ENCODE measurements around the gene ZNF500.
A peak's percentile ranks its signal among the peaks of the same experiment; 100 is the strongest.

ZNF500 gene

DNA sequence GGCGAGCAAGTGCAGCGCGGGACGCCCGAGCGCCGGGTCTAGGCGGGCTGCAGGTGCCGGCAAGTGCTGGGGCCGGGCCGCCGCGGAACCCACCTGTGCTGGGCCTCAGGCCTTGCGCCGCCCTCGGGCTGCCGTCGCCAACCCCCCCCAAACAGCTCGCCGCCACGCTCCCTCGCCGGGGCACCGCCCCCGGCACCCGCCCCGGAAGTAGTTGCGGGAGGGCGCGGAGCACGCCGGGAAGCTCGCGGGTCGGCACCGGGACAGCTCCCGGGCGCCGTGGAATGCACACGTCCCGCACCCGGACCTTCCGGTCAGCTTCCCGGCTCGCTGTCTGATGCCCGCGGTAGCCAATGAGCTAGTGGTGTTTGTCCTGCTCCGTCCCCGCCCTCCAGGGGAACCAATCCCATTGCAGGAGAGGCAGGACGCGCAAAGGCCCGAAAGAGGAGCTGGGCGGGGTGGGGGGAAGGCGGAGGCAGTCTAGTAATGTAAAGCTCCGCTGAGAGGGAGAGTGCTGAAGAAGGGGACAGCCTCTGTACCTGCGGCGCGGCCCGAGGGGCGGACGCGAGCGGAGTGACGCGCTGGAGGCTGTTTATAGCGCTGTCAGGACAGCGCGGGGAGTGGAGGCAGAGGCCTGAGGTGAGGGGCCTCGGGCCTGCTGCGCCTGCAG, 32.8 kb downstream of the ZNF500 start, which contains the start of the genes ANKS3 and DNAAF8:
TSS of gene ANKS3 (minus strand) at position 209 of the 667 bp plus-strand sequence. CDS start 4,122 bp downstream, outside the sequence.
TSS of gene DNAAF8 (plus strand) at position 475 of the 667 bp plus-strand sequence. CDS start 1,978 bp downstream, outside the sequence.
- Mint-ChIP-seq H3K36me3 (ENCODE audit: low read depth) (no peaks in the 10 kb centered on the region), H3K27ac (peak within 1 kb of the TSS; percentile 87), H3K4me3 (peak within 1 kb of the TSS; percentile 91), H3K4me1 (ENCODE audit: low read depth) (peaks cover 13% of the 10 kb centered on the region), H3K9me3 (no peaks in the 10 kb centered on the region), H3K27me3 (ENCODE audit: low read depth) (no peaks in the 10 kb centered on the region)
- peak; percentile 86 for DNase-seq (ENCODE audit: low spot score)

DNA sequence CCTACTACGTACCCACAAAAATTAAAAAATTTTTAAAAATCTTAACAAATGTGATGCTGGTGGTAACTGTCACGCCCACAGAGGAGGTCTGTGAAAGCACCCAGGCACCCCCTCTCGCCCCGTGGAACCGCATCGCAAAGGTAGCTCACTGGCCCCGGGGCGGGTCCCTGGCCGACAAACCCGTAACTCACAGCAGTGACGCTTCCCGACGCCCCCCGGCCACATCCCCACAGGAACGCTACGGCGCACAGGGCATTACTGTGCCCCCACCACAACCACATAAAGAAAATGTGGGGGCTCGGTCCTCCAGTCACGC, 33.3 kb downstream of the ZNF500 start:
- Mint-ChIP-seq H3K27ac (peak overlapping the region; percentile 62), H3K9me3 (no peaks in the 10 kb centered on the region), H3K36me3 (ENCODE audit: low read depth) (no peaks in the 10 kb centered on the region), H3K4me3 (peak overlapping the region; percentile 86), H3K27me3 (ENCODE audit: low read depth) (no peaks in the 10 kb centered on the region), H3K4me1 (ENCODE audit: low read depth) (peaks cover 13% of the 10 kb centered on the region)
- DNase-seq (ENCODE audit: low spot score): no peak

DNA sequence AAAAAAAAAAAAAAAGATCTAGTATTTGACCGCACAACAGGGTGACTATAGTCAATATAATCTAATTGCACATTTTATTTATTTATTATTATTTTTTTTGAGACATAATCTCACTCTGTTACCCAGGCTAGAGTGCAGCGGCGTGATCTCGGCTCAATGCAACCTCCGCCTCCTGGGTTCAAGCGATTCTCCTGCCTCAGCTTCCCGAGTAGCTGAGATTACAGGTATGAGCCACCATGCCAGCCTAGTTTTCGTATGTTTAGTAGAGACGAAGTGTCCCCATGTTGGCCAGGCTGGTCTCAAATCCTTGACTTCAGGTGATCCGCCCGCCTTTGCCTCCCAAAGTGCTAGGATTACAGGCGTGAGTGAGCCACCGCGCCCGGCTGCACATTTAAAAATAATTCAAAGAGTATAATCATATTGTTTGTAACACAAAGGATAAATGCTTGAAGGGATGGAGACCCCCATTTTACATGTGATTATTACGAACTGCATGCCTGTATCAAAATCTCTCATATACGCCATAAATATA, 33.7 kb downstream of the ZNF500 start:
- peak overlapping the region; percentile 86 for H3K4me3 Mint-ChIP-seq

DNA sequence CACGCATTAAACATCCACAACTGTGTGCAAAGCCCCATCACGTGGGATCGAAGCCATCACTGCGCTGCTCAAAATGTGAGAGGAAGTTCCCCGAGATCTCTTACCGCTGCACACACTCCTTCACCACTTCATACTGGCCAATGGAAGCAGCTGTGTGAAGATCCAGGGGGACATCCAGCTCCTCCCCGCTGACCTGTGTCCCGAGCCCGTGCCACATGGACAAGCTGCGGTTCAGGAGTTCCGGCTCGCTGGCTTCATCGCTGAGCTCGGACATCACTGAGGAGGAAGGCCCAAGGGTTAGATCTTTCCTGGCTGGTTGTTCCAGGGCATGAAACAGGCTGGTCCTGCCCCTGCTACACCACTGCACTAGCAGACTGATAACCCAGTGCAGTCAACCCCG, 37.1 kb downstream of the ZNF500 start:
- no peak overlapping the region for H3K4me3 Mint-ChIP-seq
- no peak overlapping the region for H3K27ac Mint-ChIP-seq
- peaks cover 1% of the 10 kb centered on the region for H3K36me3 Mint-ChIP-seq (ENCODE audit: low read depth)

More for the DNA sequence above, 33.7 kb downstream of the ZNF500 start:
- Mint-ChIP-seq H3K4me1 (ENCODE audit: low read depth) (peaks cover 13% of the 10 kb centered on the region), H3K27ac (peak overlapping the region; percentile 57), H3K27me3 (ENCODE audit: low read depth) (no peaks in the 10 kb centered on the region), H3K36me3 (ENCODE audit: low read depth) (peaks cover 1% of the 10 kb centered on the region), H3K9me3 (no peaks in the 10 kb centered on the region)
- DNase-seq (ENCODE audit: low spot score): no peak

DNA sequence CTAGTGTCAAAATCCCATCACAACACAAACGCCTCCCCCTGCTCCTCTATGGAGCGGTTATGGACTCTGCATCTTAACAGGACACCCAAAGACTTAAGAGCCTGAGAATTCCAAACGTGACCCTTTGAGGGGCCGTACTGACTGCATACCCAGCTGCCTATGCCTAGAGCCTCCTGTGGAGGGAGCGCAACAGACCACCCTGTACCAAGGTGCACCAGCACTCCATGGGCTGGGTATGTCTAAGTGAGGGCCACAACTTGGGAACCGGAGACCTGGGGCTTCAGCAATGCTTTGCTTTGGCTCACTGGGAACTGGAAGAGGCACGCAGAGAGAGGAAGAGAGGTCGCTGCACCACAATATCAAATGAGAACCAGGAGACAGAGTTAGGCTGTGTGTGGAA, 38.3 kb downstream of the ZNF500 start:
- no peak for DNase-seq (ENCODE audit: low spot score)
- Mint-ChIP-seq H3K9me3 (no peaks in the 10 kb centered on the region), H3K4me3 (no peak overlapping the region), H3K4me1 (ENCODE audit: low read depth) (peaks cover 6% of the 10 kb centered on the region), H3K27ac (no peak overlapping the region), H3K27me3 (ENCODE audit: low read depth) (no peaks in the 10 kb centered on the region), H3K36me3 (ENCODE audit: low read depth) (peaks cover 1% of the 10 kb centered on the region)

More for the DNA sequence above, 37.1 kb downstream of the ZNF500 start:
- Mint-ChIP-seq H3K27me3 (ENCODE audit: low read depth) (no peaks in the 10 kb centered on the region), H3K4me1 (ENCODE audit: low read depth) (peaks cover 7% of the 10 kb centered on the region), H3K9me3 (no peaks in the 10 kb centered on the region)
- DNase-seq (ENCODE audit: low spot score): no peak

DNA sequence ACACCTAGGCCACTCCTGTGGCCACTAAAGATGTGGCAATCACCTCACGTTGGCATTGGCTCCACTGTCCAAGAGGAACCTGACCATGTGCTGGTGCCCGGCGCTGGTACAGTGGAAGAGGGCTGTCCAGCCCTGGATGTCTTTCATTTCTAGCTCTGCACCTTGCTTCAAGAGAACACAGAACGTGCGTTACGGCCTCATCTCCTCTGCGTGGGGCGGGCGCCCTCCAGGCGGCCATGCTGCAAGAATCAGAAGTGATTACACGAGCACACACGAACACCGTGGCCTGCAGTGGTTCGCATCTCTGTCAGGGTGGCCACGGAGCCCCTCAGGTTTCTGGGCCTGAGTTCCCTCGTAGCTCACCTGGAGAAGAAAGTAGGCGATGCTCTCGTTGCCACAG, 40.3 kb downstream of the ZNF500 start:
- Mint-ChIP-seq H3K36me3 (ENCODE audit: low read depth) (peaks cover 1% of the 10 kb centered on the region), H3K9me3 (no peaks in the 10 kb centered on the region), H3K4me1 (ENCODE audit: low read depth) (no peaks in the 10 kb centered on the region), H3K27ac (no peak overlapping the region), H3K27me3 (ENCODE audit: low read depth) (no peaks in the 10 kb centered on the region), H3K4me3 (no peak overlapping the region)
- DNase-seq (ENCODE audit: low spot score): no peak

DNA sequence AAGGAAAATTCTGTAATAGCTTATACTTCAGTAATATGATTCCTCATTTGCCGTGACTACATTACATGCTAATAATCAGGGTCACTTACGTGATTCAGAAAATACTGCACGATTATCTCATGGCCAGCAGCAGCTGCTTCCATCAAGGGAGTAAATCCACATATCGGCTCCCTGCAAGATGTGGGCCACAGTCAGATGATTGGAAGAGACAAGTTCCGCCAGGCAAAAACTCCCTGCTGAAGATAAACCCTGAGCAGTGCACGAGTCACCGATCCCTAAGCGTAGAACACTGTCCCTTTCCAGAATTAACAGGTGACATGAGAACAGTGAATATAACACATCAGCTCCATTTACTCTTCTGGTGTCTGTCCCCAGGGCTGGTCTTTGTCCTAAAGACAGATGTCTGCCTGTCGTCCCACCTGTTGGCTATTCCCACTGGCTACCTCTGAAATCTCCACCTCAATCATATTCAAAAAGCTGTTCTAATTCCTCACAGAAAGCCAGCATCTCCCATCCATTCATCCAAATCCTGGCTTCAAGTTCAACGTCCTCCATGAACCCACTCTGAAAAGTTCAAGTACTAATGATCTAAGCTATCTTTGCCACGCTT, 42.2 kb downstream of the ZNF500 start:
- Mint-ChIP-seq H3K36me3 (ENCODE audit: low read depth) (peaks cover 1% of the 10 kb centered on the region), H3K27ac (no peak overlapping the region)

DNA sequence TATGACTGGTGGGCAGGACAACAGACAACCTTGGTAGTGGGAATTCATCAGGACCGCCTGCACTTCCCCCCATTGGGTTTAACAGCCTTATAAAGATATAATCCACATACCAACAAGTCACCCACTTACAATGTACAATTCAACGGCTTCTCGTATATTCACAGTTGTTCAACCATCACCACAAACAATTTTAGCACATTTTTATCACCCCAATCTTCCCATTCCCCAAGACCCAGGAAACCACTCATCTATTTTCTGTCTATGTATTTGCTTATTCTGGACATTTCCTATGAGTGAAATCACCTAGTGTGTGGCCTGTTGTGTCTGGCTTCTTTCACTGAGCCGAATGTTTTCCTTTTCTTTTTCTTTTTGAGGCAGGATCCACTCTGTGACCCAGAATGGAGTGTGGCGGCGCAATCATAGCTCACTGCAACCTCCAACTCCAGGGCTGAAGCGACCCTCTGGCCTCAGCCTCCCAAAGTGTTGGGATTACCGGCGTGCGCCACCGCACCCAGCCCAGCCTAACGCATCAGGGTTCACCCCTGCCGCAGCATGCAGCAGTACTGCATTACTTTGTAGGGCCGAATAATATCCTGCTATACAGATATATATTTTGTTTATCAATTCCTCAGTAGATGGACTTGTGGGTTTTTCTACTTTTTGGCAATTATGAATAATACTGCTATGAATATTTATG, 43.7 kb downstream of the ZNF500 start:
- Mint-ChIP-seq H3K27ac (no peak overlapping the region), H3K4me1 (ENCODE audit: low read depth) (no peaks in the 10 kb centered on the region), H3K27me3 (ENCODE audit: low read depth) (no peaks in the 10 kb centered on the region)

More for the DNA sequence above, 42.2 kb downstream of the ZNF500 start:
- DNase-seq (ENCODE audit: low spot score): no peak
- no peaks in the 10 kb centered on the region for H3K9me3 Mint-ChIP-seq
- H3K4me3 Mint-ChIP-seq: no peak overlapping the region
- H3K4me1 Mint-ChIP-seq (ENCODE audit: low read depth): no peaks in the 10 kb centered on the region
- H3K27me3 Mint-ChIP-seq (ENCODE audit: low read depth): no peaks in the 10 kb centered on the region

DNA sequence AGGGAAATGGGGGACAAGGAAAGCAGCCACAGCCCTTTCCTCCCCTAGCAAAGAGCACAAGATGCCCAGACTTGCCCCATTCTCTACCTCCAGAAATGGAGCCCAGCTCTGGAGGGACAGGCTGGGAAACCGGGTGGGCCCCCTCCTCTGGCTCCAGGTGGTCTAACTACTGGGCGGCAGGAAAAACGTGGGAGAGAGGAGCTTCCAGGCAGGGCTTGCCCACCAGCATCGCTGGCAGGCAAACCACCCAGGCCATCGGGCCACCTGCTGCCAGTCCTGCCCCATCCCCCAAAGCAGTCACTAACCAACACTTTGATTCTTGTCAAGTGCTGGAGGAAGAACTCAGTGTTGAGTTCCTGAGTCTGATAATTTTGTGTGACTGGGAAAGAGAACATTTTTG, 48.5 kb downstream of the ZNF500 start:
- Mint-ChIP-seq H3K27ac (no peak overlapping the region), H3K4me1 (ENCODE audit: low read depth) (no peaks in the 10 kb centered on the region), H3K27me3 (ENCODE audit: low read depth) (no peaks in the 10 kb centered on the region), H3K4me3 (no peak overlapping the region), H3K9me3 (no peaks in the 10 kb centered on the region), H3K36me3 (ENCODE audit: low read depth) (no peaks in the 10 kb centered on the region)
- DNase-seq (ENCODE audit: low spot score): no peak

More for the DNA sequence above, 43.7 kb downstream of the ZNF500 start:
- DNase-seq (ENCODE audit: low spot score): no peak
- H3K36me3 Mint-ChIP-seq (ENCODE audit: low read depth): no peaks in the 10 kb centered on the region
- H3K9me3 Mint-ChIP-seq: no peaks in the 10 kb centered on the region
- H3K4me3 Mint-ChIP-seq: no peak overlapping the region

DNA sequence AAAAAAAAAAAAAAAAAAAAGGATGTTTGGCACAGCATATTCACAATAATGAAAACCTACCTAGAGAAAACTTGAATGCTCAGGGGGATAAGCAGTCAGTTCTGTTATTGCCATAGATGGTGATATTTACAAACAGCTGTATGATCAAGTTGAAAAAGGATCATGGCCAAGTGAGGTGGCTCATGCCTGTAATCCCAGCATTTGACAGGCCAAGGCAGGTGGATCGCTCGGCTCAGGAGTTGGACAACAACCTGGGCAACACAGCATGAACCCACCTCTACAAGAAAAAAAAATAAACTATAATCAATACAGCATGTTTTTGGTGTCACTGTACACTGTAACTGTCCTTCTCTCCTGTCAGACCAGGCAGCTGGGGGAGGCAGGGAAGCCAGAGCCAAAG, 52.0 kb downstream of the ZNF500 start:
- H3K4me1 Mint-ChIP-seq (ENCODE audit: low read depth): no peaks in the 10 kb centered on the region

DNA sequence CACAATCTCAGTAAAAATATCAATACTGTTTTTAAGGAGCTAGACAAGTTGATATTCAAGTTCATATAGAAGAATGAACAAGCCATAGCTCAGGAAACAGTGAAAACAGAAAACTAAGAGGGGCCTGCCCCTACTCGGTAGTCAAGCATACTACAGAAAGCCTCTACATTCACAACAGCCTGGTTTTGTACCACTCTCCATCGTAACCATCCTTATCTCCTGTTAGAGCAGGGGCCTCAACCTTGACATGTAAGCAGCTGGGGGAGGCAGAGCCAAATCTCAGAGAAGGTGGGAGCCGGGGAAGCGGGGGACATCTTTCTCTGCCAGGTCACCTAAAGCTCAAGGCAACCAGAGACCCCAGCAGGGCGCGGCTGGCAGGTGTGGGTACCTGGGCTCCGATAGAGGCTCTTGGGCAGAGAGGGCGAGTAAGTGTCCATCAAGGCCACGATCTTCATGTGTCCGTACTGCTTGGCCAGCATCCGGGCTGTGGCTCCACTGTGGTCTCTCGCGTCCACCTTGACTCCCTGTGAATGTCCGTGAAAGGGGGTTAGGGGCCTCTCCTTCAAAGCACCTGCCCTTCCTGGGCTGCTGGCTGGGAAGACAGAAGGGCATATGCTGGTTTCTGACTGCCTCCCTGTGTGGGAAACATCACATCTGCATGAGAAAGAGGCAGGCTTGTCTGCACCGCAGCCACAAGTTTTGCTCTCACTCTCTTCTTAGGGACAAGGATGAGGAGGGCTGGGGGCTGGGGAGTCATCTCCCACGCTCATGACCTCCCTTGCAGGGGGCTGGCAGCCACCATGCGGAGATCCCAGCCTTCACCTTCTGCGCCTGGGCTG, 53.1 kb downstream of the ZNF500 start:
- Mint-ChIP-seq H3K9me3 (no peaks in the 10 kb centered on the region), H3K36me3 (ENCODE audit: low read depth) (peaks cover 2% of the 10 kb centered on the region), H3K27me3 (ENCODE audit: low read depth) (no peaks in the 10 kb centered on the region), H3K4me1 (ENCODE audit: low read depth) (no peaks in the 10 kb centered on the region), H3K4me3 (no peak overlapping the region), H3K27ac (no peak overlapping the region)
- DNase-seq (ENCODE audit: low spot score): no peak

More for the DNA sequence above, 52.0 kb downstream of the ZNF500 start:
- Mint-ChIP-seq H3K4me3 (no peak overlapping the region), H3K27ac (no peak overlapping the region), H3K27me3 (ENCODE audit: low read depth) (no peaks in the 10 kb centered on the region), H3K36me3 (ENCODE audit: low read depth) (peaks cover 2% of the 10 kb centered on the region), H3K9me3 (no peaks in the 10 kb centered on the region)
- DNase-seq (ENCODE audit: low spot score): no peak

DNA sequence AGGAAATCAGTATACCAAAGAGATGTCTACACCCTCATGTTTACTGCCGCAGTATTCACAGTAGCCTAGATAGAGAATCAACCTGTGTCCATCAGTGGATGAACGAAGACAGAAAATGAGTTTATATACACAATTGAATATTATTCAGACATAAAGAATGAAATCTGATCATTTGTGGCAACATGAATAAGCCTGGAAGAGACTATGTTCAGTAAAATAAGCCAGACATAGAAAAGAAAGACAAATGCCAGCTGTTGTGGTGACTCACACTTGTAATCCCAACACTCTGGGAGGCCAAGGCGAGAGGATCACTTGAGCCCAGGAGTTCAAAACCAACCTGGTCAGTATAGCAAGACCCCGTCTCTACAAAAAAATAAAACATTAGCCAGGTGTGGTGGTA, 57.5 kb downstream of the ZNF500 start:
- H3K4me1 Mint-ChIP-seq (ENCODE audit: low read depth): no peaks in the 10 kb centered on the region
- H3K9me3 Mint-ChIP-seq: no peaks in the 10 kb centered on the region
- no peak for DNase-seq (ENCODE audit: low spot score)
- no peak overlapping the region for H3K4me3 Mint-ChIP-seq
- peaks cover 4% of the 10 kb centered on the region for H3K36me3 Mint-ChIP-seq (ENCODE audit: low read depth)
- H3K27ac Mint-ChIP-seq: no peak overlapping the region
- no peaks in the 10 kb centered on the region for H3K27me3 Mint-ChIP-seq (ENCODE audit: low read depth)

DNA sequence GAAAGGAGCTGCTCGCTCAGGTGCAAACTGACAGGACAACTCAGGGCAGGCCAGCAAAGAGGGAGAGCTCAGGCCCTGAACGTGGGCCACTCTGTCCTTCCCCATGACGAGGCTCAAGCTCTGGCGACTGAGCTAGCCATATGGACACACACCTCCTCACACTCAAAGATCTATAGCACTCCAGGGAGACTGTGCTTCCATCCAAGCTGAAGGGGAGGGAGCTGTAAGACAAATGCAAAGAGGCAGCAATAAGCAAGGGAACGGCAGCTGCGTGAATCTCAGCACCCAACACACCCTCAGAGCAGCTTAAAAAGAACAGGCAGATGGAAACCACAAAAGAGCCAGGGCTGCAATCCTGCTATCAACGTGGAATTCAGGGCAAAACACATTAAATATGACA, 60.1 kb downstream of the ZNF500 start:
- H3K27ac Mint-ChIP-seq: peak overlapping the region; percentile 6

More for the DNA sequence above, 60.1 kb downstream of the ZNF500 start:
- H3K27me3 Mint-ChIP-seq (ENCODE audit: low read depth): no peaks in the 10 kb centered on the region
- no peak overlapping the region for H3K4me3 Mint-ChIP-seq
- peaks cover 4% of the 10 kb centered on the region for H3K36me3 Mint-ChIP-seq (ENCODE audit: low read depth)
- no peaks in the 10 kb centered on the region for H3K4me1 Mint-ChIP-seq (ENCODE audit: low read depth)
- DNase-seq (ENCODE audit: low spot score): no peak
- H3K9me3 Mint-ChIP-seq: no peaks in the 10 kb centered on the region
